Transverse colon (tissue), 3 donors: ENCODE data around the gene OTULINL.

Experiments used
- POLR2A ChIP-seq: fragments of 450-650 bp; IDR thresholded peaks from one replicate; pipeline ENCODE4 v1.6.1; 2016; ENCODE audit warnings: antibody characterized with exemption, mild to moderate bottlenecking, moderate library complexity
- TF ChIP-seq, protein P1 (sequence below), 5 experiments: fragments of 200-600 bp in 3 of 5; fragments of 450-650 bp in 2 of 5; sonication (generic) in 3 of 5; IDR thresholded peaks; 1 replicate in 2 of 5; 2 replicates in 3 of 5; pipeline ENCODE4 v1.5.1; 2016 to 2017; ENCODE audit warnings: antibody characterized with exemption in 5 of 5, inconsistent platforms in 3 of 5, mild to moderate bottlenecking in 2 of 5, moderate library complexity in 1 of 5

DNA sequence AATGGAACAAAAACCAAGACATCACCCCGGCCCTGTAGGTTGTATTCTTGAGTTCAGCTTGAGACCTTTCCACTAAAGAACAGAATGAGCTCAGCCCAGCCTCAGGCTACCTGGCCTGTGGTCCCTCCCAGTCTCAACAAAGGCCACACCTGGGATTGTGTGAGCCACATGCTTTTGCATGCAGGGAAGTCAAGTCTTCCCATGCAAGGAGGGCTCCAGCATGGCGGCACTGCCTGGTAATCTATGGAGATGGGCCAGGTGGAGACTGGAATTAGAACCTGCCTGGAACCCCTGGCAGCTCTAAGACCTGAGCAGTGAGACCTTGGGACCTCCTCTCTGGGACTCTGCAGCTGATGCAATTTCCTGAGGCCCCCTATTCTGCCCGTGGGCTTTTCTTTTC, 49.4 kb upstream of the OTULINL start:
- TF ChIP-seq, protein P1, sequence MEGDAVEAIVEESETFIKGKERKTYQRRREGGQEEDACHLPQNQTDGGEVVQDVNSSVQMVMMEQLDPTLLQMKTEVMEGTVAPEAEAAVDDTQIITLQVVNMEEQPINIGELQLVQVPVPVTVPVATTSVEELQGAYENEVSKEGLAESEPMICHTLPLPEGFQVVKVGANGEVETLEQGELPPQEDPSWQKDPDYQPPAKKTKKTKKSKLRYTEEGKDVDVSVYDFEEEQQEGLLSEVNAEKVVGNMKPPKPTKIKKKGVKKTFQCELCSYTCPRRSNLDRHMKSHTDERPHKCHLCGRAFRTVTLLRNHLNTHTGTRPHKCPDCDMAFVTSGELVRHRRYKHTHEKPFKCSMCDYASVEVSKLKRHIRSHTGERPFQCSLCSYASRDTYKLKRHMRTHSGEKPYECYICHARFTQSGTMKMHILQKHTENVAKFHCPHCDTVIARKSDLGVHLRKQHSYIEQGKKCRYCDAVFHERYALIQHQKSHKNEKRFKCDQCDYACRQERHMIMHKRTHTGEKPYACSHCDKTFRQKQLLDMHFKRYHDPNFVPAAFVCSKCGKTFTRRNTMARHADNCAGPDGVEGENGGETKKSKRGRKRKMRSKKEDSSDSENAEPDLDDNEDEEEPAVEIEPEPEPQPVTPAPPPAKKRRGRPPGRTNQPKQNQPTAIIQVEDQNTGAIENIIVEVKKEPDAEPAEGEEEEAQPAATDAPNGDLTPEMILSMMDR (IDR thresholded peaks at IDR 0.05): no peak
- no peak for TF ChIP-seq POLR2A
